GM23338 (cell line): ENCODE data around the gene TRAF7. TPM values are rescaled to one million over a fixed set of nuclear protein-coding genes. Genes with fewer than 3 reads are reported as not detected.

Experiments
- ATAC-seq: fragments of 200-7000 bp; cut with Tn5 transposase; 3 replicates; pipeline ENCODE4 v1.9.1; 2020
- DNase-seq: peaks from one replicate; pipeline ENCODE4 v3.0.0-alpha.2; 2015; ENCODE audit warnings: low spot score
- H2AFZ ChIP-seq: fragments of 200-600 bp; sonication (generic); 2 replicates; pipeline ENCODE4 v1.8.0; 2016; ENCODE audit warnings: antibody characterized with exemption, mild to moderate bottlenecking, moderate library complexity
- H3F3A ChIP-seq: fragments of 200-600 bp; sonication (generic); replicated peaks from 2 replicates; pipeline ENCODE4 v1.8.0; 2017; ENCODE audit warnings: antibody characterized with exemption, mixed run types, low read depth
- H3K27ac ChIP-seq: fragments of 200-600 bp; sonication (generic); 2 replicates; pipeline ENCODE4 v1.6.1; 2016; ENCODE audit warnings: low read depth
- H3K27me3 ChIP-seq: fragments of 200-600 bp; sonication (generic); 2 replicates; pipeline ENCODE4 v1.8.0; 2016; ENCODE audit warnings: mild to moderate bottlenecking, mixed run types, moderate library complexity; ENCODE audit not compliant: insufficient read depth
- H3K36me3 ChIP-seq: fragments of 200-600 bp; sonication (generic); 2 replicates; pipeline ENCODE4 v1.8.0; 2016; ENCODE audit warnings: mild to moderate bottlenecking; ENCODE audit not compliant: insufficient read depth
- H3K4me1 ChIP-seq: fragments of 200-600 bp; sonication (generic); 2 replicates; pipeline ENCODE4 v1.8.0; 2016; ENCODE audit warnings: mild to moderate bottlenecking, moderate library complexity; ENCODE audit not compliant: insufficient read depth
- H3K4me2 ChIP-seq: fragments of 200-600 bp; sonication (generic); 2 replicates; pipeline ENCODE4 v1.7.1; 2017; ENCODE audit warnings: mixed run types
- H3K4me3 ChIP-seq: fragments of 200-600 bp; sonication (generic); 2 replicates; pipeline ENCODE4 v1.6.1; 2016; ENCODE audit warnings: mixed run types
- H3K79me2 ChIP-seq: fragments of 200-600 bp; sonication (generic); replicated peaks from 2 replicates; pipeline ENCODE4 v1.8.0; 2017; ENCODE audit warnings: mild to moderate bottlenecking; ENCODE audit not compliant: insufficient read depth
- H3K9me2 ChIP-seq: fragments of 200-600 bp; sonication (generic); 2 replicates; pipeline ENCODE4 v1.8.0; 2017; ENCODE audit not compliant: insufficient read depth
- H4K20me1 ChIP-seq: fragments of 200-600 bp; sonication (generic); replicated peaks from 2 replicates; pipeline ENCODE4 v1.8.0; 2017; ENCODE audit warnings: mild to moderate bottlenecking; ENCODE audit not compliant: insufficient read depth
- H3K27ac Mint-ChIP-seq: 2 replicates; pipeline ENCODE4 v1.8.0; 2020; ENCODE audit warnings: inconsistent platforms, mild to moderate bottlenecking, moderate library complexity, mixed read lengths
- H3K27me3 Mint-ChIP-seq: 3 replicates; pipeline ENCODE4 v1.8.0; 2022; ENCODE audit warnings: low read depth, mild to moderate bottlenecking, moderate library complexity, mixed read lengths, inconsistent platforms; ENCODE audit not compliant: insufficient read depth, poor library complexity
- H3K36me3 Mint-ChIP-seq: 3 replicates; pipeline ENCODE4 v1.8.0; 2021; ENCODE audit warnings: low read depth, mild to moderate bottlenecking, inconsistent platforms, moderate library complexity, mixed read lengths
- H3K4me1 Mint-ChIP-seq: 3 replicates; pipeline ENCODE4 v1.8.0; 2020; ENCODE audit warnings: mild to moderate bottlenecking, inconsistent platforms, mixed read lengths
- H3K4me3 Mint-ChIP-seq: 3 replicates; pipeline ENCODE4 v1.8.0; 2021; ENCODE audit warnings: moderate library complexity, mild to moderate bottlenecking, inconsistent platforms, mixed read lengths
- H3K9me3 Mint-ChIP-seq: 3 replicates; pipeline ENCODE4 v1.8.0; 2020; ENCODE audit warnings: moderate library complexity, mild to moderate bottlenecking, inconsistent platforms, mixed read lengths
- CREB1 ChIP-seq: fragments of 250-450 bp; sonication (Bioruptor Pico); IDR thresholded peaks from 2 replicates; pipeline ENCODE4 v1.5.0; 2020; ENCODE audit warnings: low read depth, mild to moderate bottlenecking, moderate library complexity
- ETS1 ChIP-seq: IDR thresholded peaks from 2 replicates; pipeline ENCODE4 v1.6.1; 2016; ENCODE audit warnings: antibody characterized with exemption
- EZH2 ChIP-seq: fragments of 200-600 bp; sonication (generic); IDR thresholded peaks from one replicate; pipeline ENCODE4 v1.8.0; 2017; ENCODE audit warnings: antibody characterized with exemption, mild to moderate bottlenecking, low read depth; ENCODE audit not compliant: unreplicated experiment
- EZH2phosphoT487 ChIP-seq: fragments of 200-600 bp; sonication (generic); IDR thresholded peaks from one replicate; pipeline ENCODE4 v1.8.1; 2018; ENCODE audit warnings: antibody characterized with exemption; ENCODE audit not compliant: unreplicated experiment
- JUNB ChIP-seq: IDR thresholded peaks from one replicate; pipeline ENCODE4 v1.6.1; 2016; ENCODE audit warnings: antibody characterized with exemption; ENCODE audit not compliant: unreplicated experiment
- NANOG ChIP-seq: IDR thresholded peaks from 2 replicates; pipeline ENCODE4 v1.6.1; 2016; ENCODE audit warnings: antibody characterized with exemption, borderline replicate concordance
- POLR2AphosphoS5 ChIP-seq: IDR thresholded peaks from 2 replicates; pipeline ENCODE4 v1.6.1; 2016; ENCODE audit warnings: antibody characterized with exemption, low read depth
- STAT1 ChIP-seq: IDR thresholded peaks from one replicate; pipeline ENCODE4 v1.6.1; 2016; ENCODE audit warnings: antibody characterized with exemption; ENCODE audit not compliant: unreplicated experiment
- ZNF331 ChIP-seq: fragments of 250-450 bp; sonication (Bioruptor Pico); IDR thresholded peaks from 2 replicates; pipeline ENCODE4 v1.5.0; 2020; ENCODE audit warnings: low read depth, mild to moderate bottlenecking, moderate library complexity
- polyA plus RNA-seq: library from polyadenylated mRNA; unstranded; fragments of >200 nt; fragmentation: Nextera tagmentation; extraction: Ambion mirVana; gene quantifications from 2 replicates; pipeline ENCODE4 v1.2.1, GENCODE V29; 2016
- total RNA-seq: library from RNA; depleted of rRNA; stranded (reverse); fragments of >200 nt; shearing (Covaris generic); gene quantifications from 2 replicates; pipeline ENCODE4 v1.2.3, GENCODE V29; 2014
- TF ChIP-seq, protein P1 (sequence below), 2 experiments: fragments of 200-600 bp in 1 of 2; sonication (generic) in 1 of 2; conservative IDR thresholded peaks; 2 replicates each; pipeline versions ENCODE4 v1.5.1 to v1.6.1; 2016 to 2017; ENCODE audit warnings: antibody characterized with exemption in 2 of 2, low read depth in 2 of 2, mild to moderate bottlenecking in 2 of 2, moderate library complexity in 1 of 2
- TF ChIP-seq, protein P2 (sequence below): IDR thresholded peaks from one replicate; pipeline ENCODE4 v1.6.1; 2018; ENCODE audit warnings: antibody characterized with exemption; ENCODE audit not compliant: unreplicated experiment

TRAF7 gene
- total and polyA plus RNA-seq, 2 experiments from 2014 or later: 36.4 to 133 TPM

- peak overlapping the region; percentile 92 for H3K4me2 ChIP-seq
- 0 out of 2 replicates have a peak, but pooled peaks cover 2% of the 10 kb centered on the region for H3F3A ChIP-seq
- peak overlapping the region; percentile 70 for H3K4me3 Mint-ChIP-seq
- ATAC-seq: peak; percentile 81
- H3K27me3 ChIP-seq: peaks cover 37% of the 10 kb centered on the region
- H3K4me1 Mint-ChIP-seq: no peaks in the 10 kb centered on the region
- H3K27ac Mint-ChIP-seq: no peak overlapping the region
- peaks cover 26% of the 10 kb centered on the region for H3K27me3 Mint-ChIP-seq
- no peaks in the 10 kb centered on the region for H3K9me2 ChIP-seq
- no peaks in the 10 kb centered on the region; the same call in 2 of the 3 replicates for H3K36me3 Mint-ChIP-seq
- no peak for TF ChIP-seq EZH2
- TF ChIP-seq, protein P1, sequence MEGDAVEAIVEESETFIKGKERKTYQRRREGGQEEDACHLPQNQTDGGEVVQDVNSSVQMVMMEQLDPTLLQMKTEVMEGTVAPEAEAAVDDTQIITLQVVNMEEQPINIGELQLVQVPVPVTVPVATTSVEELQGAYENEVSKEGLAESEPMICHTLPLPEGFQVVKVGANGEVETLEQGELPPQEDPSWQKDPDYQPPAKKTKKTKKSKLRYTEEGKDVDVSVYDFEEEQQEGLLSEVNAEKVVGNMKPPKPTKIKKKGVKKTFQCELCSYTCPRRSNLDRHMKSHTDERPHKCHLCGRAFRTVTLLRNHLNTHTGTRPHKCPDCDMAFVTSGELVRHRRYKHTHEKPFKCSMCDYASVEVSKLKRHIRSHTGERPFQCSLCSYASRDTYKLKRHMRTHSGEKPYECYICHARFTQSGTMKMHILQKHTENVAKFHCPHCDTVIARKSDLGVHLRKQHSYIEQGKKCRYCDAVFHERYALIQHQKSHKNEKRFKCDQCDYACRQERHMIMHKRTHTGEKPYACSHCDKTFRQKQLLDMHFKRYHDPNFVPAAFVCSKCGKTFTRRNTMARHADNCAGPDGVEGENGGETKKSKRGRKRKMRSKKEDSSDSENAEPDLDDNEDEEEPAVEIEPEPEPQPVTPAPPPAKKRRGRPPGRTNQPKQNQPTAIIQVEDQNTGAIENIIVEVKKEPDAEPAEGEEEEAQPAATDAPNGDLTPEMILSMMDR (conservative IDR thresholded peaks at IDR 0.05; ENCODE audit: low read depth in 2 of 2): peak; percentile 64 to 96
- TF ChIP-seq ETS1: no peak
- TF ChIP-seq CREB1 (CRISPR knock-in tag): 0 out of 2 replicates have a peak, but pooled peaks have one; percentile 5
- no peak for TF ChIP-seq JUNB
- TF ChIP-seq POLR2AphosphoS5: no peak
- TF ChIP-seq, protein P2, sequence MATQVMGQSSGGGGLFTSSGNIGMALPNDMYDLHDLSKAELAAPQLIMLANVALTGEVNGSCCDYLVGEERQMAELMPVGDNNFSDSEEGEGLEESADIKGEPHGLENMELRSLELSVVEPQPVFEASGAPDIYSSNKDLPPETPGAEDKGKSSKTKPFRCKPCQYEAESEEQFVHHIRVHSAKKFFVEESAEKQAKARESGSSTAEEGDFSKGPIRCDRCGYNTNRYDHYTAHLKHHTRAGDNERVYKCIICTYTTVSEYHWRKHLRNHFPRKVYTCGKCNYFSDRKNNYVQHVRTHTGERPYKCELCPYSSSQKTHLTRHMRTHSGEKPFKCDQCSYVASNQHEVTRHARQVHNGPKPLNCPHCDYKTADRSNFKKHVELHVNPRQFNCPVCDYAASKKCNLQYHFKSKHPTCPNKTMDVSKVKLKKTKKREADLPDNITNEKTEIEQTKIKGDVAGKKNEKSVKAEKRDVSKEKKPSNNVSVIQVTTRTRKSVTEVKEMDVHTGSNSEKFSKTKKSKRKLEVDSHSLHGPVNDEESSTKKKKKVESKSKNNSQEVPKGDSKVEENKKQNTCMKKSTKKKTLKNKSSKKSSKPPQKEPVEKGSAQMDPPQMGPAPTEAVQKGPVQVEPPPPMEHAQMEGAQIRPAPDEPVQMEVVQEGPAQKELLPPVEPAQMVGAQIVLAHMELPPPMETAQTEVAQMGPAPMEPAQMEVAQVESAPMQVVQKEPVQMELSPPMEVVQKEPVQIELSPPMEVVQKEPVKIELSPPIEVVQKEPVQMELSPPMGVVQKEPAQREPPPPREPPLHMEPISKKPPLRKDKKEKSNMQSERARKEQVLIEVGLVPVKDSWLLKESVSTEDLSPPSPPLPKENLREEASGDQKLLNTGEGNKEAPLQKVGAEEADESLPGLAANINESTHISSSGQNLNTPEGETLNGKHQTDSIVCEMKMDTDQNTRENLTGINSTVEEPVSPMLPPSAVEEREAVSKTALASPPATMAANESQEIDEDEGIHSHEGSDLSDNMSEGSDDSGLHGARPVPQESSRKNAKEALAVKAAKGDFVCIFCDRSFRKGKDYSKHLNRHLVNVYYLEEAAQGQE: no peak
- no peak for TF ChIP-seq NANOG
- no peak for TF ChIP-seq EZH2phosphoT487
- TF ChIP-seq STAT1: no peak
- TF ChIP-seq ZNF331 (CRISPR knock-in tag): no peak
- peak overlapping the region; percentile 75 for H3K4me3 ChIP-seq
- DNase-seq: peak; percentile 89
- no peaks in the 10 kb centered on the region for H3K9me3 Mint-ChIP-seq
- no peaks in the 10 kb centered on the region for H3K36me3 ChIP-seq
- H3K27ac ChIP-seq: no peak overlapping the region
- no peaks in the 10 kb centered on the region for H3K79me2 ChIP-seq
- H3K4me1 ChIP-seq: no peaks in the 10 kb centered on the region; the same call in 1 of the 2 replicates
- no peaks in the 10 kb centered on the region for H4K20me1 ChIP-seq
- peak overlapping the region; percentile 38; the same call in 1 of the 2 replicates for H2AFZ ChIP-seq
Observed at GRCh38 chr16:2194852-2195321, 39.3 kb downstream of the TRAF7 start.
